Neural cell (in vitro differentiated cells): ENCODE data around the gene STIM2. TPM values are rescaled to one million over a fixed set of nuclear protein-coding genes. Genes with fewer than 3 reads are reported as not detected.
A peak's percentile ranks its signal among the peaks of the same experiment; 100 is the strongest.

Experiments used
- H2AFZ ChIP-seq: fragments of 200-600, 300-800 bp; sonication (generic), shearing (Covaris generic); 2 replicates; pipeline ENCODE4 v1.6.0; 2014; ENCODE audit warnings: low read depth, mild to moderate bottlenecking, antibody characterized with exemption, low read length, moderate library complexity
- H3F3A ChIP-seq: fragments of 200-600 bp; shearing (Covaris generic); 2 replicates; pipeline ENCODE4 v1.6.1; 2016; ENCODE audit warnings: mild to moderate bottlenecking, moderate library complexity, mixed read lengths, antibody characterized with exemption, low read length; ENCODE audit not compliant: insufficient read depth, poor library complexity, severe bottlenecking
- H3K27ac ChIP-seq: fragments of 200-600, 300-800 bp; sonication (generic), shearing (Covaris generic); 2 replicates; pipeline ENCODE4 v1.5.1; 2014; ENCODE audit warnings: mild to moderate bottlenecking, low read length, moderate library complexity
- H3K27me3 ChIP-seq: fragments of 300-800, 200-600 bp; sonication (generic), shearing (Covaris generic); 2 replicates; pipeline ENCODE4 v1.6.0; 2014; ENCODE audit warnings: mild to moderate bottlenecking, low read depth, low read length, moderate library complexity; ENCODE audit not compliant: insufficient read depth
- H3K36me3 ChIP-seq: fragments of 300-800, 200-600 bp; sonication (generic), shearing (Covaris generic); 2 replicates; pipeline ENCODE4 v1.5.1; 2014; ENCODE audit warnings: mild to moderate bottlenecking, antibody characterized with exemption, low read length, moderate library complexity; ENCODE audit not compliant: insufficient read depth
- H3K4me2 ChIP-seq: fragments of 300-800, 200-600 bp; sonication (generic), shearing (Covaris generic); 2 replicates; pipeline ENCODE4 v1.6.0; 2014; ENCODE audit warnings: mild to moderate bottlenecking, low read length
- H3K4me3 ChIP-seq: fragments of 300-800, 200-600 bp; sonication (generic), shearing (Covaris generic); 2 replicates; pipeline ENCODE4 v1.5.1; 2014; ENCODE audit warnings: mild to moderate bottlenecking, low read length, moderate library complexity
- H3K79me2 ChIP-seq: fragments of 200-600 bp; shearing (Covaris generic); replicated peaks from 2 replicates; pipeline ENCODE4 v1.6.0; 2014; ENCODE audit warnings: mild to moderate bottlenecking, low read length, moderate library complexity; ENCODE audit not compliant: insufficient read depth
- H3K9ac ChIP-seq: fragments of 300-800, 200-600 bp; sonication (generic), shearing (Covaris generic); 2 replicates; pipeline ENCODE4 v1.6.1; 2016; ENCODE audit warnings: mild to moderate bottlenecking, low read length, mixed read lengths
- H3K9me2 ChIP-seq: fragments of 200-600 bp; shearing (Covaris generic); 2 replicates; pipeline ENCODE4 v1.6.1; 2016; ENCODE audit warnings: mild to moderate bottlenecking, low read length, mixed read lengths; ENCODE audit not compliant: insufficient read depth
- H3K9me3 ChIP-seq: fragments of 200-600, 300-800 bp; sonication (generic), shearing (Covaris generic); 2 replicates; pipeline ENCODE4 v1.6.1; 2016; ENCODE audit warnings: mild to moderate bottlenecking, mixed run types, low read length, moderate library complexity, mixed read lengths
- H4K20me1 ChIP-seq: fragments of 200-600 bp; shearing (Covaris generic); 2 replicates; pipeline ENCODE4 v1.6.1; 2016; ENCODE audit warnings: mild to moderate bottlenecking, mixed run types; ENCODE audit not compliant: insufficient read depth
- EP300 ChIP-seq: fragments of 450-650 bp; conservative IDR thresholded peaks from 2 replicates; pipeline ENCODE4 v1.6.1; 2014; ENCODE audit warnings: antibody characterized with exemption, mild to moderate bottlenecking, moderate library complexity; ENCODE audit not compliant: poor library complexity, severe bottlenecking
- EZH2 ChIP-seq: fragments of 200-600, 300-800 bp; shearing (Covaris generic), sonication (generic); IDR thresholded peaks from 2 replicates; pipeline ENCODE4 v1.6.1; 2014; ENCODE audit warnings: antibody characterized with exemption, low read length, borderline replicate concordance, mild to moderate bottlenecking; ENCODE audit not compliant: insufficient read depth, poor library complexity, severe bottlenecking
- MXI1 ChIP-seq: fragments of 450-650 bp; conservative IDR thresholded peaks from 2 replicates; pipeline ENCODE4 v1.6.1; 2014; ENCODE audit warnings: antibody characterized with exemption, mild to moderate bottlenecking; ENCODE audit not compliant: poor library complexity, severe bottlenecking
- POLR2AphosphoS5 ChIP-seq: IDR thresholded peaks from 2 replicates; pipeline ENCODE4 v1.6.1; 2012
- RAD21 ChIP-seq: fragments of 450-650 bp; conservative IDR thresholded peaks from 2 replicates; pipeline ENCODE4 v1.6.1; 2014; ENCODE audit warnings: antibody characterized with exemption, mild to moderate bottlenecking, moderate library complexity
- REST ChIP-seq: IDR thresholded peaks from 2 replicates; pipeline ENCODE4 v1.6.1; 2012; ENCODE audit warnings: borderline replicate concordance
- SMC3 ChIP-seq: fragments of 450-650 bp; conservative IDR thresholded peaks from 2 replicates; pipeline ENCODE4 v1.6.1; 2014; ENCODE audit warnings: antibody characterized with exemption, mild to moderate bottlenecking, moderate library complexity; ENCODE audit not compliant: poor library complexity
- TAF1 ChIP-seq: IDR thresholded peaks from 2 replicates; pipeline ENCODE4 v1.6.1; 2012; ENCODE audit warnings: low read depth
- polyA plus RNA-seq: library from polyadenylated mRNA; depleted of rRNA; stranded (reverse); fragments of >200 nt; gene quantifications from 2 replicates; pipeline ENCODE4 v1.2.3, GENCODE V29; 2014
- TF ChIP-seq, protein P1 (sequence below): fragments of 450-650 bp; IDR thresholded peaks from 2 replicates; pipeline ENCODE4 v1.5.1; 2014; ENCODE audit warnings: antibody characterized with exemption, mild to moderate bottlenecking, moderate library complexity; ENCODE audit not compliant: poor library complexity, severe bottlenecking

STIM2 gene
- polyA plus RNA-seq, 1 donor from 2014 or later, result 25.3 TPM

GRCh38 chr4:26862381-26862915, 1.8 kb downstream of the STIM2 start:
- H3K9me2 ChIP-seq, result no peaks in the 10 kb centered on the region
- H3K4me2 ChIP-seq, result peak overlapping the region; percentile 71
- H3F3A ChIP-seq, result no peaks in the 10 kb centered on the region
- TF ChIP-seq RAD21, result no peak
- TF ChIP-seq, protein P1, sequence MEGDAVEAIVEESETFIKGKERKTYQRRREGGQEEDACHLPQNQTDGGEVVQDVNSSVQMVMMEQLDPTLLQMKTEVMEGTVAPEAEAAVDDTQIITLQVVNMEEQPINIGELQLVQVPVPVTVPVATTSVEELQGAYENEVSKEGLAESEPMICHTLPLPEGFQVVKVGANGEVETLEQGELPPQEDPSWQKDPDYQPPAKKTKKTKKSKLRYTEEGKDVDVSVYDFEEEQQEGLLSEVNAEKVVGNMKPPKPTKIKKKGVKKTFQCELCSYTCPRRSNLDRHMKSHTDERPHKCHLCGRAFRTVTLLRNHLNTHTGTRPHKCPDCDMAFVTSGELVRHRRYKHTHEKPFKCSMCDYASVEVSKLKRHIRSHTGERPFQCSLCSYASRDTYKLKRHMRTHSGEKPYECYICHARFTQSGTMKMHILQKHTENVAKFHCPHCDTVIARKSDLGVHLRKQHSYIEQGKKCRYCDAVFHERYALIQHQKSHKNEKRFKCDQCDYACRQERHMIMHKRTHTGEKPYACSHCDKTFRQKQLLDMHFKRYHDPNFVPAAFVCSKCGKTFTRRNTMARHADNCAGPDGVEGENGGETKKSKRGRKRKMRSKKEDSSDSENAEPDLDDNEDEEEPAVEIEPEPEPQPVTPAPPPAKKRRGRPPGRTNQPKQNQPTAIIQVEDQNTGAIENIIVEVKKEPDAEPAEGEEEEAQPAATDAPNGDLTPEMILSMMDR, result no peak
- no peak for TF ChIP-seq EP300
- no peak for TF ChIP-seq MXI1
- no peak for TF ChIP-seq TAF1
- no peak for TF ChIP-seq EZH2
- TF ChIP-seq SMC3, result no peak
- TF ChIP-seq REST, result no peak
- H3K4me3 ChIP-seq, result peak overlapping the region; percentile 75
- H3K27ac ChIP-seq, result no peak overlapping the region
- H4K20me1 ChIP-seq, result no peaks in the 10 kb centered on the region
- no peak overlapping the region for H2AFZ ChIP-seq
- H3K36me3 ChIP-seq, result no peaks in the 10 kb centered on the region
- H3K9ac ChIP-seq, result no peak overlapping the region
- no peaks in the 10 kb centered on the region for H3K27me3 ChIP-seq
- no peaks in the 10 kb centered on the region for H3K9me3 ChIP-seq
- peaks cover 48% of the 10 kb centered on the region for H3K79me2 ChIP-seq

DNA sequence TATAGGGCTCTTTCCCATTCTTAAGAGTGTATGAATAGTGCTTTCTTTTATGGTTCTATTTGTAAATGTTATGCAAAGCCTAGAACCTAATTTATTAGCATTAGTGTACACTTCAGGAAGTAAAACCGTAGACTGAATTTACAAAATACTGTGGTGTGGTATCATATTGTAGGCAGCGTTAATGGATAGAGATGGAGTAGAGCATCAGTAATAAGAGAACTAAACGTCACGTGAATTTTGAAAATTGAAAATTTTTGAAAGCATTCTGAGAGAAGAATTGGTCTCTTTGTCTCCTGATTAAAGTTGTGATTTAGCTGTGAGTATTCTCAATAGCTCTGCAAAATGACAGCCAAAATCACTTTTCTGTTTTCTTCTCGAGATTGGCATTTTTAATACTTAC, 2.9 kb downstream of the STIM2 start:
- Histone ChIP-seq H3K27ac (no peak overlapping the region), H3K27me3 (no peaks in the 10 kb centered on the region), H3K79me2 (peaks cover 48% of the 10 kb centered on the region), H3K9me2 (no peaks in the 10 kb centered on the region), H3F3A (no peaks in the 10 kb centered on the region), H2AFZ (no peak overlapping the region), H3K36me3 (no peaks in the 10 kb centered on the region), H3K9me3 (no peaks in the 10 kb centered on the region), H4K20me1 (no peaks in the 10 kb centered on the region), H3K9ac (no peak overlapping the region), H3K4me3 (peak overlapping the region; percentile 75), H3K4me2 (peak overlapping the region; percentile 71)
- TF ChIP-seq RAD21 (no peak), MXI1 (no peak), REST (no peak), EP300 (no peak), POLR2AphosphoS5 (no peak), SMC3 (no peak), EZH2 (no peak), TAF1 (no peak)
- TF ChIP-seq, protein P1, result no peak
